GM20431 (cell line): Measurements from ENCODE around the gene ARAP2.

Experiments
- in situ Hi-C: fragments of 300-500 bp; cut with MseI, MboI; formaldehyde crosslinking; loops from one replicate; pipeline ENCODE4 v1.15.0; 2020; ENCODE audit warnings: low sequenced_read_pairs; ENCODE audit not compliant: unreplicated experiment

Gene ARAP2

GRCh38 chr4:36220776-36221175 lies 23.5 kb downstream of the ARAP2 start:
- in situ Hi-C loops = no loop called here

DNA sequence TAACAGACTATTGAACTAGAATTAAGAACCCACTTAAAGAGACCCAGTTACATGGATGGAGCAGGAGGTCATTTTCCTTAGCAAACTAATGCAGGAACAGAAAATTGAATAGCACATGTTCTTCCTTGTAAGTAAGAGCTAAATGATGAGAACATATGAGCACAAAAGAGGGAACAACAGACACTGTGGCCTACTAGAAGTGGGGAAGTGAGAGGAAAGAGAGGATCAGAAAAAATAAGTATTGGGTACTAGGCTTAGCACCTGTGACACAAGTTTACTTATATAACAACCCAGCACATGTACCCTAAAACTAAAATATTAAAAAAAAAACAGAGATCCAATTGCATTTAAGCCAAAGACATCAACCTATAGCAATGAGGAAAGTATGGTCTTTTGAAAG lies 26.2 kb downstream of the ARAP2 start:
- in situ Hi-C loops = no loop called here

DNA sequence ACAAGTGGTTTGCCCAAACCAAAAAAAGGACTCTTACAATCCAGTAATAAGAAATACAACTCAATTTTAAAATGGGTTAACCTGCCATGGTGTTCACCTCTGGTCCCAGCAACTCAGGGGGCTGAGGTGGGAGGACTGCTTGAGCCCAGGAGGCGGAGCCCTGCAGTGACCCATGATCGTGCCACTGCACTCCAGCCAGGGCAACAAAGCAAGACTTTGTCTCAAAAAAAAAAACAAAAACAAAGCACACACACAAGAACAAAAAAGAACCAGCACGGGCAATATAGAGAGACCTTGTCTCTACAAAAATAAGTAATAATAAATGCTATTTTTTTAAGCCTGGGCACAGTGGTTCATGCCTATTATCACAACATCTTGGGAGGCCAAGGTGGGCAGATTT lies 28.7 kb downstream of the ARAP2 start:
- in situ Hi-C loops = no loop called here

- in situ Hi-C loops = no loop called here
Measured at GRCh38 chr4:36214735-36215485, 29.4 kb downstream of the ARAP2 start.

- in situ Hi-C loops = no loop called here
Measured at GRCh38 chr4:36213977-36214376, 30.3 kb downstream of the ARAP2 start.

- in situ Hi-C loops = no loop called here
Measured at GRCh38 chr4:36211084-36211483, 33.2 kb downstream of the ARAP2 start.

DNA sequence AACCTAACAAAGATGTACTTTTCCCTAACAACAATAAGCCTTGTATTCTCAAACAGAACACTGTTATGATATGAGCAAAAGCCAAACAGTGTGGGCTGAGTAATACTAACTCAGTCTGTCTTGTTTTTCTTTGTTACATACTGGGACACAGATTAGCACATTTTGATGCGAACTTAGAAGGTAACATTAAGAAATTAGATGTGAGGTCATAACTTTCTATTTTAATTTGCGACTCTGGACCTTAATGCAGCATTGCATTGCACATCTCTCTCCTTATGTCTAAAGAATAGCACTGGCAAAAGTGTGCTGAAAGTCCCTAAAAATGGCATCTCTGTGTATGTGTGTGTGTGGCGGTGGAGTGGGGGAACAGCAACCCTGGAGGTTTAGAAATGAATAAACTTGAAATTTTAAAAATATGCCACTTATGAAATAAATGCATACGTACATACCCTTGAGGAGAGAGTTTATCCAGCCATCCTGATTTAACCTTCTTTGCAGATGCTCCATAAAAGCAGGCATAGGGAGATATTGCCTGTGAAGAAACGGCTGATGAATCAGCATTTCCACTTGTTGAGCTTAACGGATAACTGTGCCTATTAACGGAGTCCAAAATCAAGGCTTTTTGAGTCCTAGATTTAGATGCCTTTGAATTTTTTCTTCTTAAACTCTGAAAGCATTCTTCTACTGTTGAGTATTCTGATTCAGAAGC lies 34.2 kb downstream of the ARAP2 start:
- in situ Hi-C loops = no loop called here

DNA sequence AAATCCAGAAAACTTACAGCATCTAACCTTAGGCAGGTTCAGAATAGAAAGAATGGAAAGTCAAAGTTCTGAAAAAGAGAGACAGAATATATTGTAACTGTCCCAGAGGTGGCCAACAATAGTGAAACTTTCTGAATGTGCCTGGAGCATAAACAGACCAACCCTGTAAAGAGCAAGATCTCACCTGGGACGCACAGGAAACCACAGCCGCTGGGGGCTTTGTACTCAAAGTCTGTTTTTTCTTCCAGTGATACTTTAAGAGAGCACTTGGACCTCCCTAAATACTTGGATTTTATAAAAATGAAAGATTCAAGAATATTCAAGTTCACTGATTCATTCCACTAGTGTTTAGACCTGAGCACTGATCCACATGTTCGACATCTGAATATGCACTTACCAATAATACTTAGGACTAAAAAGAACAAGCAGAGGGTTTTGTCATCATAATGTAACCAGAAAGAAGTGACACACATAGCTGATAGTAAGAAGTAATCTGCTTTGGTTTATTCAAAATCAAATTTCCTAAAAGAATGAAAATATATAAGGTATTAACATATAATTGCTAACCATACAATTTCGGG lies 35.3 kb downstream of the ARAP2 start:
- in situ Hi-C loops = no loop called here

DNA sequence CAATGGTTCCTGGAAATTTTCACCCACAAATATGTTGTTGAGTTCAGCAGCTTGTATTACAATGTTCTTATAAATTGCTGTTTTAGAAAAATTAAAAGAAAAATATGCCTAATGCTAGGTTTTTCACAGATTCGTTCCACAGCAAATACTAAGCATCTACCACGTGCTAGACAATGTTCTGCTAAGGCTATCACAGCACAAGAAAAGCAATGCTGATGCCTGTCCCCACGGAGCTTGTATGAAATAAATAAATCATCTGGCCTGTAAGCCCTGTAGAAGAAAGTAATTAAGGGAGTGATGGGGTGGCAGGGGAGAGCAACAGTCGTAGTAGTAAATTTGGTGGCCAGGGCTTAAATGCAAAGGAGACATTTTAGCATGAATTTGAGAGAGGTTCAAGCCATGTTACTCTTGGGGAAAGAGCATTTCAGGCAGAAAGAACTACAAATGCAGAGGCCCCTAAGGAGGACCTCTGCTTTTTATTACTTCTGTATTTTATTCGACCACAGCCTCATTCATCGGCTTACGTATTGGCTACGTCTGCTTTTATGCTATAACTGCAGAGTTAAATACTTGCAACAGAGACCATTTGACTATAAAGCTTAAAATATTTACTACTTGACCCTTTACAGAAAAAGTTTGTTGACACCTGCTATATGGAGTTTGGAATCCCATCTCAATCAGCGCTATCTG lies 36.3 kb downstream of the ARAP2 start:
- in situ Hi-C loops = no loop called here

DNA sequence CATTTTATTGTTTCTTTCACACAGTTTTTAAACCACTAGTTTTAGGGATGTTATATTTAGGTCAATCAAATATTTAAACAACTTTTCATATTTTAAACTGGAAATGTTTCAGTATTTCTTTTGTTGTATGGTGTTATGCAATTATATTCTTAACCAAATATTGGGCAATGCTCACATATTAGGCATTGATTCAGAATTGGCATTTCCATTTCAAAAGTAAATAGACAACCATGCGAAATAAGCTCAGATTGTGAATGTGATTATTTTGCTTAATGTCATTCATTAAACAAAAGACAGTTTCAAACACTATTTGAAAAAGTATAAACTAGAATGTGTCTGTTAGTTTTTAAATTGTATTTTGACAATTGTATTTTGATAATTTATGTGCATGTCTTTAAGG lies 36.9 kb downstream of the ARAP2 start:
- in situ Hi-C loops = no loop called here

DNA sequence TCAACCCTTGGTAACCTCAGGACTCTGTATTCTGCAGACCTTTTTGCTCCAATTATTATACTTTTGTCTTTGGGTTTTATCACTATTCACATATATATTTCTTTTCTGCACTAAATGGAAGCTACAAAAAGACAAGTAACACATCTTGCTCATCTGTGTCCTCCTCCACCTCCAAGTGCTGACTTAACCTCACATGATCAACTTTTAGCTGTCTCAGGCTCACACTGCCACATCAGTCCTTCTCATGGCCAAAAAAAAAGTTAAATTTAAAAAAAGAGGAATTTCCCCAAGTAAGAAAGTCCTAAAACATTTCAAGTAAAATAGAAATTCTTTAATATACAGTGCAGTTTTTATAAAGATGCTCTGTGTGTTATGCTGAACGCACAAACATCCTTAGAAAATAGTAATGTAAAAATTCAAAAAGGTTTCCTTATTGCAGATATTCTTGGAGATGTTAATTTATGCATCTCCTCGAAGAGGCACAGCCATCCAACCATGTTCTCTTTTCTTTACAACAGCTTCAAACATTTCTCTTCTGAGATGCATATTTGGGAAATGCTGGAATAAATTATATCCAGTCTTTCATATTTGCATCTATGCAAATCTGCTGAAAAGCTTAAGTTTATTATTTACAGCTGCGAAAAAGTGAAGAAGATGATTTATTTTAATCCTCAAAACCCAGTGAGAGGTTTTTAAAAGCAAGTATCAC lies 37.6 kb downstream of the ARAP2 start:
- in situ Hi-C loops = no loop called here

DNA sequence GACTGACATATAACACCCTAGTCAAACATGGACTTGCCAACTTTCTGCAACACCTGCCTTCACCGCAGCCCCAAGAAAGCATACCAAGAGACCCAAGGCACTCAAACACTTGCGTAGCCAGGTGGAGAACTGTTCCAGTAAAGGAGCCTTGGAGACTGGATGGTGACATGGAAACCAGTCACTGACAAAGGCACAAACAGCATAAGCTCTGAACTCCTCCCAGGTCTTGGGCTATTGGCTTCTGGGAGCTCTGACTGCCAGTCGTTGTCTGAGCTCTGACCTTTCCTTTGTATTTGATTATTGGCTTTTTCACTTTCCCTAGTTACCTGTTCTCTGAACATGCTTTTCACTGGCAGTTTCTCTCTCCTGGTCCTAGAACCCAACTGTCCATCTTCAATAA lies 38.3 kb downstream of the ARAP2 start:
- in situ Hi-C loops = no loop called here

GRCh38 chr4:36198861-36199260 lies 45.5 kb downstream of the ARAP2 start:
- in situ Hi-C loops = no loop called here

DNA sequence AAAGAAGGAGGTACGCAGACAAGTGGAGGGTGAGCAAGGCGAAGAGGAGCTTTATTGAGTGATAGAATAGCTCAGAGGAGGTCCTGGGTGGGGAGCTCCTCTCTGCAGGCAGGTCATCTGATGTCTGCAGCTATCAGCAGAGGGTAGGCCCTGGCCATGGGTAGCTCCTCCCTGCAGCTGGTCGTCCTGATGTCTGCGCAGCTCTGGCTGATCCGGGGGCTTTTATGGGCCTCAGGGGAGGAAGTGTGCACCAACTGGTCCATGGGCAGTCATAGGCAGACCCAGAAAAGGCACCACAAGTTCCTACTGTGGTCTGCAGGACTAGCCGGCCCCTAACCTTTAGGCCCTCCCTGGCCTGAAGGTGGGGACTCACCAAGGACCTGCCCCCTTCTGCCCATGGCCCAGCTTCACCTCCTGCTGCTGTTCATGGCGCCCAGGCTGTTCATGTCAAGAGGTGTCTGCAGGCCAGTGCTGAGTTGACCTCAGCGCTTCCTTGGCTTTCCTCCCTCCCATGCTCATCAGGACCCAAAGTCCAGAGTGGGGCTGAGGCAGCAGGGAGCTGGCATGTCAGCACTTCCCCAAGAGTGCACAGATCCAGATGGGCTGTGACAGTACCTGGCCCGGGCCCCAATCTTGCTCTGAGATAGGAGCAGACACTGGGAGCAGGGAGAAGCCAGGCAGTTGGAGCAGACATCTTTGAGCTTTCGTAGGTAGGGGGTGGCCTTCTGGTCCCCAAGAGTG lies 46.1 kb downstream of the ARAP2 start:
- in situ Hi-C loops = no loop called here

- in situ Hi-C loops = no loop called here
Measured at GRCh38 chr4:36197501-36197900, 46.8 kb downstream of the ARAP2 start.

DNA sequence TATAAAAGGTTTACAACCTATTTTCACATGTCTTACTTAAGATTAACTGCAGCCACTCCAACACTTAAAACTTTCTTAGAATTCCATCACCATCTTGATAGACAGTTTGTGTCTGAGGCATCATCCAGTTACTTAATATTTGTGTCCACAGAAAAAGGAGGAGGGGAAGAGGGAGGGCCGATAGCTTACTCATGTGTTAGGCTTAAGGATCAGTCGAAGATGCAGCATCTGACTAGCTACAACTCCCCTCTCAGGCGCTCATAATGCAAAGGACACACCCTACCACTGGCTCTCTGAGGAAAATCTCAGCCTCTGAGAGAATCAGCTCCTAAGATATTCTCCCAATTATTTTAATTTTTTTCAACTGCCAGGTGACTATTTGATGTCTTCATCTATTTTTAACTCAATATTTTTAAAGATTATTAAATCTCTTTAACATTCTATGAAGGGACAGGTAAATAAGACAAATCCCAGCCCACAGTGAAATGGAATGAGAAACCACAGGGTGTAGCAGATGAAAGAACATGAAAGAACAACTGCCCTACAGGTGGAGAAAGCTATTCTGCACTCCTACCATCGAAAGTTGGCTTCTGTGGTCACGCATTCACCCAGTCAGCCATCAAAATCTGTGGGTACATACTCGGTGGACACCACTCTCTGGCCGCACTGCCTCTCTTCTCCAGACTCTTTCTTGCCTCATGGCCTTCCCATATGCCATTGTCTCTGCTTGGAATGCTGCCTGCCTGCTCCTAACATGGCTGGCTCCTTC lies 48.0 kb downstream of the ARAP2 start:
- in situ Hi-C loops = no loop called here

DNA sequence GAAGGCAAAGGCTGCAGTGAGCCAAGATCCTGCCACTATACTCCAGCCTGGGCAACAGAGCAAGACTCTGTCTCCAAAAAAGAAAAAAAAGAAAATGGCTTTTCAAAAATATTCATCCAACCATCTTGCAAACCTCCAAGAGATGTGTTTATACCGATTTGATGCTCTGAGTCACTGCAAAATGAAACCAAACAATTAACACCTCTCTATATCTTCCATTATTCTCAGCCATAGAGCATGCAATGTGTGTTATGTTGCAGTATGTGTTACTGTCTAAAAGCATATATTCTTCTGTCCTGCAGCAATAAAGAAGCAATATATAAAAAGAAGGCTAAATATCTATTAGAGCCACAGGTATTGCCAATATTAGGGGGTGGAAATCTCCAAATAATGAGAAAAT lies 51.4 kb downstream of the ARAP2 start:
- in situ Hi-C loops = no loop called here

GRCh38 chr4:36189511-36190226 lies 54.6 kb downstream of the ARAP2 start:
- in situ Hi-C loops = no loop called here
